Large intestine (tissue), 3 donors: ENCODE results near the gene FBXO42. TPM values are rescaled to one million over a fixed set of nuclear protein-coding genes. Genes with fewer than 3 reads are reported as not detected.

ENCODE experiments used
- DNase-seq, 2 donors: peaks; one replicate each; pipeline versions ENCODE4 v3.0.0 to v3.0.0-alpha.2; 2013
- H3K27ac ChIP-seq: one replicate; pipeline ENCODE4 v1.5.1; 2013; ENCODE audit warnings: low read length
- H3K27me3 ChIP-seq: 2 replicates; pipeline ENCODE4 v1.6.1; 2013; ENCODE audit warnings: low read length; ENCODE audit not compliant: control insufficient read depth, insufficient read depth
- H3K36me3 ChIP-seq: 2 replicates; pipeline ENCODE4 v1.6.1; 2013; ENCODE audit warnings: low read length; ENCODE audit not compliant: control insufficient read depth, insufficient read depth
- H3K4me1 ChIP-seq: one replicate; pipeline ENCODE4 v1.6.1; 2013; ENCODE audit warnings: low read length; ENCODE audit not compliant: control insufficient read depth, insufficient read depth
- H3K4me3 ChIP-seq: one replicate; pipeline ENCODE4 v1.5.1; 2013; ENCODE audit warnings: low read length
- H3K9me3 ChIP-seq: one replicate; pipeline ENCODE4 v1.6.1; 2013; ENCODE audit warnings: mild to moderate bottlenecking, low read depth, low read length, moderate library complexity; ENCODE audit not compliant: control insufficient read depth
- WGBS: methylation state at CpG from one replicate; pipeline ENCODE4 v1.1.5; 2013; ENCODE audit warnings: low lambda C conversion rate; ENCODE audit not compliant: insufficient coverage; 5-methylcytosine and 5-hydroxymethylcytosine counted together
- polyA plus RNA-seq: library from polyadenylated mRNA; unstranded; fragments of 120-200 nt; gene quantifications from one replicate; pipeline ENCODE4 v1.2.1, GENCODE V29; 2013

Gene FBXO42
- polyA plus RNA-seq, 1 donor: 17.0 TPM

DNA sequence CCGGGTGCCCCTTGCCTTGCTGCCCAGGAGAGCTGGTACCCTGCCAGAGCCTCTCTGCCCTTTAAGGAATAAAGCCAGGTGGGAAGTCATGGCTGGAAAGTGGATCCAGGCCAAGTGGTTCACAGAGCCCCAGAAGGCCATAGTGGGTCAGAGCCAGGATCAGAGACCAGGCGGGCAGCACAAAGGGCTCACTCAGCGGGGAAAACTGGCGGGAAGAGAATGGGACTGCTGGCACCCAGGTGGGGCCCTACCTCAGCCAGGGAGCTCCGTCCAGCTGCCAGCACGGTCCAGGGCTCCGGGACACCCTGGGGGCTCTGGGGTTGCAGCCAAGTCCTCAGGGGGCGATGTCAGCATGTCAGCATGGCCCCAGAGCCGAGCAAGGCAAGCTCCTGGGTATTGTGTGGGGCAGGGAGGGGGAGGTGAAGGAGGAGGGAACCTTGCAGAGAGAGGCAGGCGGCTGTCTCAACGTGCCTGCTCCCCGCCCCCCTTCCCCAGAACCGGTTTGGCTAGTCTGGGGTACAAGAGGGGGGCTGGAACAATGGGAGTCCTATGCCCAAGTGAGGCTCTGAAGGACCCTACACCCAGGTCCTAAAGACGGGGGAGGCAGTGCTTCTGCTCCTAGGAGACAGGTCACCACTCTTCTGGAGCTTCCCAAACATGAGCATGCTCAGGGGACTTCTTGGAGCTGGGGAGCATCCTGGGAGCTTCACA is 139.9 kb downstream of the FBXO42 start, which contains the start of gene ARHGEF19:
ARHGEF19 (minus strand) TSS at position 402 of the 711 bp plus-strand sequence. CDS start 3,598 bp downstream, outside the sequence.
- no CpG with 5 or more reads among the region's 14 CpGs for WGBS
- H3K27me3 ChIP-seq: no peaks in the 10 kb centered on the region
- DNase-seq: peak; percentile 78 to 87
- H3K27ac ChIP-seq: peak within 1 kb of the TSS; percentile 16
- H3K4me3 ChIP-seq: peak within 1 kb of the TSS; percentile 47
- H3K4me1 ChIP-seq: peaks cover 27% of the 10 kb centered on the region
- no peaks in the 10 kb centered on the region for H3K9me3 ChIP-seq
- H3K36me3 ChIP-seq: no peaks in the 10 kb centered on the region

- H3K27ac ChIP-seq: no peak overlapping the region
- no CpG with 5 or more reads among the region's 6 CpGs for WGBS
- H3K4me3 ChIP-seq: peak overlapping the region; percentile 47
Observed at GRCh38 chr1:16211824-16212223, 140.5 kb downstream of the FBXO42 start.

DNA sequence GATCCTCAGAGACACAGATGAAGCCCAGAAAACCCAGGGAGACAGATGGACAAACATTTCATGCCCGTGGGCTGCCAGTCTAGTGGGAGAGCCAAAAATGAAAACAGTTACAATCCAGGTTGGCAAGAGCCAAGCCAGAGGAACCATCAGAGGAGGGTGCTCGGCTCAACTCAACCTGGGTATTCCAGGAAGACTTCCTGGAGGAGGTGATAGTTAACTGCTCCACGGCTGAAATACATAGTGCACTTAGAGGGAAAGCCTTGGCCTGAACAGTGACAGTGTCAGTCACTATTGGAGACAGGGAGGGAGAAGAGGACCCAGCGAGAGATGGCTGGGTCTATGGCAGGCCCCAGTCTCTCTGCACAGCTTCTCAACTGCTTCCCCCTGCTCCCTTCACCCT is 141.7 kb downstream of the FBXO42 start:
- Histone ChIP-seq H3K4me3 (no peak overlapping the region), H3K27ac (no peak overlapping the region)
- no CpG with 5 or more reads among the region's 4 CpGs for WGBS

More at GRCh38 chr1:16211824-16212223, 140.5 kb downstream of the FBXO42 start:
- no peaks in the 10 kb centered on the region for H3K9me3 ChIP-seq
- H3K27me3 ChIP-seq: no peaks in the 10 kb centered on the region
- DNase-seq: no peak
- peaks cover 27% of the 10 kb centered on the region for H3K4me1 ChIP-seq
- no peaks in the 10 kb centered on the region for H3K36me3 ChIP-seq

DNA sequence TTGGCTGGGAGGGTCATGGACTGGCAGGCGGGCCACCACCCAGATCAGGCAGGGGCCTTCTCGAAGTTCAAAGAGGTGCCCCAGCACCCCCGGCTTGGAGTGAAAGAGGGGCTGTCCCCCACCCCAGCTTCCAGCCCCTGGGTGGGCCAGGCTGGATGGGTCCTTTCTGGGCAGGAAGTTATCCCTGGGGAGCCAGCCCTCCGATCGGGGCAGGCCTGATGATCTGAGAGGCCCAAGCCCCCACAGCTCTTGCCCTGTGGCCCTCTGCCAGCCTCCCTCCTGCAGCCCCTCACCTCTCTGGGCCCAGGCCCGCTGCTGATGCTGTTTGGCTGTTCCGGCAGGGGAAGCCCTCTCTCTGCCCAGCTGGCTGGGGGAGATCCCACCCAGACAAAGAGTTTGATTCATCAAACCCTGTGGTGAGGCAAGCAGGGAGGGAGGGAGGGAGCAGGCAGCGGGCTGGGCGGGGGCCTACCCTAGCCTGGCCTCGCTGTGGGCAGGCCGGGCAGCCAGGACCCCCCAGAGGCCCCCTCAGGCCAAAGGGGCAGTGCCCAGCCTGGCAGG is 142.4 kb downstream of the FBXO42 start:
- Histone ChIP-seq H3K27me3 (no peaks in the 10 kb centered on the region), H3K9me3 (no peaks in the 10 kb centered on the region), H3K4me1 (peaks cover 20% of the 10 kb centered on the region), H3K4me3 (no peak overlapping the region), H3K36me3 (no peaks in the 10 kb centered on the region), H3K27ac (no peak overlapping the region)
- DNase-seq: no peak
- WGBS: no CpG with 5 or more reads among the region's 11 CpGs

More for the DNA sequence above, 141.7 kb downstream of the FBXO42 start:
- H3K4me1 ChIP-seq: peaks cover 20% of the 10 kb centered on the region
- no peak for DNase-seq
- H3K36me3 ChIP-seq: no peaks in the 10 kb centered on the region
- no peaks in the 10 kb centered on the region for H3K27me3 ChIP-seq
- no peaks in the 10 kb centered on the region for H3K9me3 ChIP-seq

- H3K27me3 ChIP-seq: no peaks in the 10 kb centered on the region
- no peak overlapping the region for H3K27ac ChIP-seq
- H3K4me1 ChIP-seq: peaks cover 20% of the 10 kb centered on the region
- no peak for DNase-seq
- H3K4me3 ChIP-seq: no peak overlapping the region
- peaks cover 4% of the 10 kb centered on the region for H3K36me3 ChIP-seq
- WGBS: 100% methylated on average over 2 of the region's 9 CpGs
- H3K9me3 ChIP-seq: no peaks in the 10 kb centered on the region
Observed at GRCh38 chr1:16209132-16209846, 143.0 kb downstream of the FBXO42 start.

DNA sequence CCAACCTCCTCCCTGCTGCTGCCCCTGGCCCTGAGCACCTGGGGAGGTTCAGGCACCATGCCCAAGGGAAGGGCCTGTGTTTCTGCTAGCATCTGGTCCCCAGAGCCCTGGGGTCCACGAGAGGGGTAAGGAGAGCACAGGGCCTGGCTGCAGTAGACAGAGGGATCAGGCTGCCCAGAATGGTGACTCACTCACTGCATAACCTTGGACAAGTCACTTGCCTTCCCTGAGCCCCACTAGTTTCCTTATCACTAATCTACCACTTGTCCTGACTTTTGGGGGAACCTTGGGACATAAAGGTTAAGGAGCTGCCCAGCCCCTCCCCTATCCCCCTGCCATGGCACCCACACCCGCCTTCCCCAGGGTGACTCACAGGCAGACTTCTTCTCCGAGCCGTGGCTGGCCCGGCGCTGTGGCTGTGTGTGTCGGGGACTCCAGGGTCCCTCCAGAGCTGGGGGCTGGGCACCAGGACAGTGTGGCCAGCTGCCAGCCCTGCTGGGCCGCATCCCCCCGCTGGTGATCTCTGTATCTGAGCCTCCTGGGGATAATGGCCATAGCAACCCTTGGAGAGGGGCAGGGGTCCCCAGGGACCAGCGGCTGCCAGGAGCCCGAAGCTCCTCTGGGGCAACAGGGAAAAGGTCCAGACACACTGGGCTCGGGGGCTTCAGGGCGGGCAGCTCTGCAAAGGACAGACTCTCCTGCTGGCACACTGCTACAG is 143.9 kb downstream of the FBXO42 start:
- no peak for DNase-seq
- Histone ChIP-seq H3K9me3 (no peaks in the 10 kb centered on the region), H3K27ac (no peak overlapping the region), H3K4me1 (peaks cover 20% of the 10 kb centered on the region), H3K36me3 (peaks cover 6% of the 10 kb centered on the region), H3K4me3 (no peak overlapping the region), H3K27me3 (no peaks in the 10 kb centered on the region)
- WGBS: no CpG with 5 or more reads among the region's 13 CpGs

GRCh38 chr1:16207318-16208269 is 144.7 kb downstream of the FBXO42 start:
- Histone ChIP-seq H3K27ac (peak overlapping the region; percentile 82), H3K4me3 (peak overlapping the region; percentile 44), H3K9me3 (no peaks in the 10 kb centered on the region), H3K4me1 (peaks cover 15% of the 10 kb centered on the region), H3K36me3 (peaks cover 6% of the 10 kb centered on the region), H3K27me3 (no peaks in the 10 kb centered on the region)
- no peak for DNase-seq
- 39% methylated on average over 7 of the region's 51 CpGs for WGBS

GRCh38 chr1:16206547-16207317 is 145.5 kb downstream of the FBXO42 start:
- peak; percentile 97 to 99 for DNase-seq
- Histone ChIP-seq H3K4me3 (peak overlapping the region; percentile 44), H3K4me1 (peaks cover 15% of the 10 kb centered on the region), H3K27me3 (no peaks in the 10 kb centered on the region), H3K36me3 (peaks cover 6% of the 10 kb centered on the region), H3K27ac (peak overlapping the region; percentile 82), H3K9me3 (no peaks in the 10 kb centered on the region)
- no CpG with 5 or more reads among the region's 87 CpGs for WGBS
